GM10847 (cell line): Measurements from ENCODE around the gene GFI1.
A peak's percentile ranks its signal among the peaks of the same experiment; 100 is the strongest.

Experiments used
- POLR2A ChIP-seq: IDR thresholded peaks from 2 replicates; pipeline ENCODE4 v1.6.1; 2011; ENCODE audit not compliant: insufficient read length; ENCODE audit errors: extremely low read depth

The GFI1 gene

DNA sequence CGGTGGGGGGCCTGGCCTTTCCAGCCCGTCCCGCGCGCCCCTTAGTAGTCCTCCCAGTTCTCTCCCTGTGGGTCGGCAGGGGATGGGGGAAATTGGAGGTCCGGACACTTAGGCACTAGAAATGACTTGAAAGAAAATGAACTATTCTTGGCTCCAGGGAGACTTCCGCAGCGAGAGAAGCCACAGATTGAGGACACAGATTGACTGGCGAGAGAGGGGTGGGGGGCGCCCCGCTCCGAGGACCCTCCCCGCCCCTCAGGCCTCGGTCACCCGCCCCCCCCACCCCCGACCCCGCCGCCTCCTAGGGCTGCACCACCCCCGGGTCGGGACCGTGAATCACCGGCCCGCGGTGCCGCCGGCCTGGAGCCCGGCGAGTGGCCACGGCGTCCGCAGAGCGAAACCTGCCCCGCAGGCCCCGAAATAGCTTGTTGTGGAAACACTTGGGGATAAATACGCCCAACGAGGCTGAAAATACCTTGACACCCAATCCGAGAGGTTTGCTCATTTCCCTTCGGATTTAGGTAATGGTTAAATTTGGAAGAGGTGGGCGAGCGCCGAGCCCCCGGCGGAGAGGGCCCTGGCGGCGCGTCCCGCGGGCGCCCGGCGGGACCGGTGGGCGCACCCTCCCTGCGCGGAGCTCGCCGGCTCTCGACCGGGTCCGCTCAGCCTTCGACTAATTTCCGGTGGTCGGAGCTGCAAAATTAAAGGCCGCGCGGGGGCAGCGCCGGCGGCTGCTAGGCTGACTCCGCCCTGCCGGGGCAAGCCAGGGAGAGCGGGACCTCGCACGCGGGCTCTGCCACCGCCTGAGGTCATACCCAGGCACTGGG lies at the start of gene GFI1:
TSS of gene GFI1 (minus strand) at position 675 of the 827 bp plus-strand sequence. CDS start 3,438 bp downstream, outside the sequence.
- TF ChIP-seq POLR2A = peak; percentile 21

DNA sequence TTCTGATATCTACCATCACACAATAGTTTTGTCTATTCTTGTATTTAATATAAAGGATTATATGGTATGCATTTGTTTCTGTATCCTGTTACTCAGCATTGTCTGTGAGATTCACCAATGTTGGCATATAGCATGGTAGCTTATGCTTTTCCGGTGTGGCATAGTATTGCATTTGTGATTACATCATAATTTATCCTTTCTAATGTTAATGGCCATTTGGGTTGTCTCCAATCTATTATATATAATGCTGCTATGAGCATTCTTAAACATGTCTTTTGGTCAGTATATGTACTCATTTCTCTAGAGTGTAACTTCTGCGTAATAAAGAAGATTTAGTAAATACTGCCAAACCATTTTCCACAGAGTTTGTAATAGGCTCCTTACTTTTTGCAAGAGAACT lies 40.9 kb upstream of the GFI1 start:
- TF ChIP-seq POLR2A = no peak

GRCh38 chr1:92519043-92519442 lies 32.3 kb upstream of the GFI1 start:
- no peak for TF ChIP-seq POLR2A

DNA sequence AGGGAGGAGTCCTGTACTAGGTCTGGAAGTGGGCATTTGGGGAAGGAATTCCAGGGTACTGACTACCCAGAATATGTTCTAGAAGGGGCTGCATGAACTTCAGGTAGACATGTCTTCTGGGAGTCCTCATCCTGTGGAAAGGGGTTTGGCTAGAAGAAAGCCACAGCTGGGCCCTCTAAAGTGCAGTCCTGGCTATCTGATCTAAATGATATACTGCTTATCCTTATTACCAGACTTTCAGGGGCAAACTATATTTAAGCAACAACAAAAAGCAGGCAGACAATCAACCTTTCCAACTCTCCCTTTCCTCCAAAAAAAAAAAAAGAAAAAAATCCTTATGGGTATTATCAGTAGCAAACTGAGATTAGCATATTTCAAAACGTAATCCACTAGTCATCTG lies 29.8 kb upstream of the GFI1 start:
- no peak for TF ChIP-seq POLR2A

GRCh38 chr1:92515796-92516201 lies 29.1 kb upstream of the GFI1 start:
- no peak for TF ChIP-seq POLR2A

GRCh38 chr1:92511541-92511940 lies 24.8 kb upstream of the GFI1 start:
- no peak for TF ChIP-seq POLR2A

GRCh38 chr1:92509619-92510018 lies 22.9 kb upstream of the GFI1 start:
- TF ChIP-seq POLR2A = no peak

GRCh38 chr1:92505015-92505692 lies 18.4 kb upstream of the GFI1 start:
- TF ChIP-seq POLR2A = no peak

GRCh38 chr1:92504291-92505014 lies 17.7 kb upstream of the GFI1 start:
- TF ChIP-seq POLR2A = no peak

- TF ChIP-seq POLR2A = no peak
Observed at GRCh38 chr1:92503926-92504285, 17.2 kb upstream of the GFI1 start.

- TF ChIP-seq POLR2A = no peak
Observed at GRCh38 chr1:92503043-92503925, 16.6 kb upstream of the GFI1 start.

GRCh38 chr1:92502247-92502646 lies 15.5 kb upstream of the GFI1 start:
- no peak for TF ChIP-seq POLR2A

DNA sequence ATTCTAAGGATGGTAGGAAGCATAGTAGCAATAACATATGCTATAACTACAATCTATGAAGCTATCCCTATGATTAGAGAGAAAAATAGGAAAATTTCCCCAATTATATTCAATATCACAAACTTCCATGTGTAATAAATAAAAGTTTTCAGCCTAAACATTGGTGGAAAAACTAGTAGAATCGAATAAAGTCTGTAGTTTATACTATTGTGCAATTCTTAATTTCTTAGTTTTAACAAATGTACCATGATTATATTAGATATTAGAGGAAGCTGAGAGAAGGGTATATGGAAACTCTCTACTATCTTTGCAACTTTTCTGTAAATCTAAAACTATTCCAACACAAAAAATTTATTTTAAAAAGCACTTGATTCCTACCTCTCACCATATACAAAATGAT lies 13.8 kb upstream of the GFI1 start:
- no peak for TF ChIP-seq POLR2A

DNA sequence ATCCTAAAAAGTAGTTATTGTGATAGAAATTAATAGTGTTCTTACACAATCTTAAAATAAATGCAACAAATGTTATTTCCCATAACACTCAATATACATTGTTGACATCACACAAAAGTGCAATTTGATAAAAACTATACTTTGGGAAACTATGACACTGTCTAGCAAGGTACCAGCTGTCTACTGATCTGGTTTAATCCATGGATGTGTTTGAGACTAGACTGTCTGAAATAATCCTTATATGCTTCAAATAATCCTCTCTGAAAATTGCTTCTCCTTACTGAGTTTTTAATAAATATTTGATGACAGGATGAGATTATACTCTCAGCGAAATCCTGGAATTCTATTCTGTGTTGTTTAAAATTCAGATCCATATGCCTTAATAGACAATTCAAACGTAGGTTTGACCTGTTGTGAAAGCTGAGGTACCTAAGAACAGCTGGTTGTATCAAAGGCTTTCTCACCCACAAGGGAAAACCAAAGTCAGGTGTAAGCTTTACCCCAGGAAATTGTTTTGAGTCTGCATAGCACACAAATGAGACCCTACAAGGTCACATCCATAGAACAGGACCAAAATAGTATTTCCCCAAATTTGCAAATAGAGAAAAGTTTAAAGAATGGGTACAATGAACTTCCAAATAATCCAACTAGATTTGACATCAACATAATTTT lies 8.8 kb upstream of the GFI1 start:
- no peak for TF ChIP-seq POLR2A
